Large intestine (tissue), 3 donors: ENCODE data around the gene CAMK2G. TPM values are rescaled to one million over a fixed set of nuclear protein-coding genes. Genes with fewer than 3 reads are reported as not detected.

Source experiments
- DNase-seq, 2 donors: peaks; one replicate each; pipeline versions ENCODE4 v3.0.0 to v3.0.0-alpha.2; 2013
- H3K27ac ChIP-seq: one replicate; pipeline ENCODE4 v1.5.1; 2013; ENCODE audit warnings: low read length
- H3K27me3 ChIP-seq: 2 replicates; pipeline ENCODE4 v1.6.1; 2013; ENCODE audit warnings: low read length; ENCODE audit not compliant: control insufficient read depth, insufficient read depth
- H3K36me3 ChIP-seq: 2 replicates; pipeline ENCODE4 v1.6.1; 2013; ENCODE audit warnings: low read length; ENCODE audit not compliant: control insufficient read depth, insufficient read depth
- H3K4me1 ChIP-seq: one replicate; pipeline ENCODE4 v1.6.1; 2013; ENCODE audit warnings: low read length; ENCODE audit not compliant: control insufficient read depth, insufficient read depth
- H3K4me3 ChIP-seq: one replicate; pipeline ENCODE4 v1.5.1; 2013; ENCODE audit warnings: low read length
- H3K9me3 ChIP-seq: one replicate; pipeline ENCODE4 v1.6.1; 2013; ENCODE audit warnings: mild to moderate bottlenecking, low read depth, low read length, moderate library complexity; ENCODE audit not compliant: control insufficient read depth
- WGBS: methylation state at CpG from one replicate; pipeline ENCODE4 v1.1.5; 2013; ENCODE audit warnings: low lambda C conversion rate; ENCODE audit not compliant: insufficient coverage; 5-methylcytosine and 5-hydroxymethylcytosine counted together
- polyA plus RNA-seq: library from polyadenylated mRNA; unstranded; fragments of 120-200 nt; gene quantifications from one replicate; pipeline ENCODE4 v1.2.1, GENCODE V29; 2013

CAMK2G gene
- polyA plus RNA-seq, 1 donor, result 44.6 TPM

GRCh38 chr10:73872190-73872710 is 2.1 kb downstream of the CAMK2G start:
- Histone ChIP-seq H3K4me1 (peaks cover 36% of the 10 kb centered on the region), H3K4me3 (no peak overlapping the region), H3K27ac (peak overlapping the region; percentile 54), H3K27me3 (no peaks in the 10 kb centered on the region), H3K9me3 (no peaks in the 10 kb centered on the region), H3K36me3 (peaks cover 43% of the 10 kb centered on the region)
- no CpG with 5 or more reads among the region's 5 CpGs for WGBS
- no peak for DNase-seq

DNA sequence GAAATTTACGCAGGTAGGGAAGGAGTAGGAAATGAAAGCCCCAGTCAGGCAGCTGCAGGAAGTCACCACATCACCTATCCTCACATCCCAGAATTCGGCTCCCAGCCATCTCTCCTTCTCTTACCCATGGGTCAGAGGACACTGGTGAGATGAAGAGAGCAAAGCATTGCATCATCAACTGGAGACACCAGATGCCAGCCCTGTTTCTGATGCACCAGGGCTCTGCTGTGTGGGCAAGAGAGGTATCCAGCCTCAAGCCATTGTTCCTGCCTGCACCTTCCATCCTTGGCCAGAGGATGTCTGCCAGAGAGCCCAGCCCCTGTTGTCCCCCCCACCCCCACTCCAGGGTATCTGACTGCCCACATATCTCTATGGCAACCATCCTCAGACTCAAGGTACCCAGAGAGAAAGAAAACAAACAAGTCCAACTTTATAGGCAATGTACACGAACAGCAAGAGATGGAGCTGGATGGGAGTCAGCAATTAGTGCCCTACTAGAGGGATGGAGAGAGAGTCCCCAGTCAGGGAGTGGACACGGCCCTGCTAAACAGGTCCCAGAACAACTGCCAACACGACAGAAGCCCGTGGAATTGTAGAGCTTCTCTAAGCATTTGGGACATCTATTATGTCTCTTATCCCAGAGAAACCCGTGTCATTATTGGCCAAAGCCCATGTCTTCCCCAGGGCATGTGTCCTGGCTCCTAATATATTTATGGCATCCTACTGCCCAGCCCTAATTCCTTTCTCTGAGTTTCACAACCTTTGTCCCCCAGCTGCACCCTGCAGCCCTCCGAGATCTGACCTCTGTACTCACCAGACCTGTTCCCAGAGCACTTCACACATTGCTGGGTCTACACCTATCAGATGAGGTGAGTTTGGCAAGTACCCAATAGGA is 2.8 kb downstream of the CAMK2G start:
- Histone ChIP-seq H3K27me3 (no peaks in the 10 kb centered on the region), H3K4me3 (no peak overlapping the region), H3K4me1 (peaks cover 36% of the 10 kb centered on the region), H3K9me3 (no peaks in the 10 kb centered on the region), H3K36me3 (peaks cover 51% of the 10 kb centered on the region), H3K27ac (peak overlapping the region; percentile 70)
- DNase-seq, result peak; percentile 87 to 95
- WGBS, result no CpG with 5 or more reads among the region's 8 CpGs

GRCh38 chr10:73868655-73869195 is 5.6 kb downstream of the CAMK2G start:
- DNase-seq, result no peak
- Histone ChIP-seq H3K27me3 (no peaks in the 10 kb centered on the region), H3K36me3 (peaks cover 70% of the 10 kb centered on the region), H3K4me1 (peaks cover 32% of the 10 kb centered on the region), H3K9me3 (no peaks in the 10 kb centered on the region), H3K4me3 (no peak overlapping the region), H3K27ac (no peak overlapping the region)
- WGBS, result no CpG with 5 or more reads among the region's 5 CpGs

DNA sequence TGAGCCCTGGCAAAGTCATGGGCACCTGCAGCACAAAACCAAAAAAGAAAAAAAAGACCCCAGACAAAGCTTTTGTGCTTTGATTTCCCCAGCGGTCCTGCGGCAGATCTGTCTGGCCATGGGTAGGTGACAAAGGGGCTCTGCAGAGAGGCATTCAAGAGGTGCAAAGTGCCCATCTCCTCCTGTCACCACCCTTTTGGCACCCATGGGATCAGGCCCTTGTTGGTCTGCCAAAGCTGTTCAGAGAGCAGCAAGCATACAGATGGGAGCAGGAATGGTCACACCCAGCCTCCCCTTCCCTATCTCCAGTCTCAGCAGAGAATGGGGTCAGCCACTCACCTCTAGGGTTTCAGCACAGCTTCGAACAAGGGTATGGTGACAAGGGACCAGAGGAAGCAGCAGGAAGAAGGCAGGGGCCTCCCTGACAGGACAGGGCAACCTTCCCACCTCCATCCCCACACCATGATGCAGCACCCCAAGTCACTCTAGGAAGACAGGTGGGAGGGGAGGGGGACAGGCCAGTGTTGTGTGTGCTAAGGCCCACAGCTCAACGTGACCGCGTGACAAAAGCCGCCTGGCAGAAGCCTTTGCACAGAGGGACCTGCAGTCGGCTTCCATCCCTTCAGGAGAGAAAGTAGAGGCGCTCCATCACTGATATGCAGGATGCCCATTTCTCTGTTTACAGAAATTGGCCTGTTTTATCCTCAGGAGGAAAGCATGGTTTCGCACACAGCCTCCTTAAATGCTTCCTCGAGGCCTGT is 6.3 kb downstream of the CAMK2G start:
- WGBS, result no CpG with 5 or more reads among the region's 11 CpGs
- Histone ChIP-seq H3K4me1 (peaks cover 29% of the 10 kb centered on the region), H3K4me3 (no peak overlapping the region), H3K27me3 (no peaks in the 10 kb centered on the region), H3K9me3 (no peaks in the 10 kb centered on the region), H3K27ac (no peak overlapping the region), H3K36me3 (peaks cover 76% of the 10 kb centered on the region)
- no peak for DNase-seq

DNA sequence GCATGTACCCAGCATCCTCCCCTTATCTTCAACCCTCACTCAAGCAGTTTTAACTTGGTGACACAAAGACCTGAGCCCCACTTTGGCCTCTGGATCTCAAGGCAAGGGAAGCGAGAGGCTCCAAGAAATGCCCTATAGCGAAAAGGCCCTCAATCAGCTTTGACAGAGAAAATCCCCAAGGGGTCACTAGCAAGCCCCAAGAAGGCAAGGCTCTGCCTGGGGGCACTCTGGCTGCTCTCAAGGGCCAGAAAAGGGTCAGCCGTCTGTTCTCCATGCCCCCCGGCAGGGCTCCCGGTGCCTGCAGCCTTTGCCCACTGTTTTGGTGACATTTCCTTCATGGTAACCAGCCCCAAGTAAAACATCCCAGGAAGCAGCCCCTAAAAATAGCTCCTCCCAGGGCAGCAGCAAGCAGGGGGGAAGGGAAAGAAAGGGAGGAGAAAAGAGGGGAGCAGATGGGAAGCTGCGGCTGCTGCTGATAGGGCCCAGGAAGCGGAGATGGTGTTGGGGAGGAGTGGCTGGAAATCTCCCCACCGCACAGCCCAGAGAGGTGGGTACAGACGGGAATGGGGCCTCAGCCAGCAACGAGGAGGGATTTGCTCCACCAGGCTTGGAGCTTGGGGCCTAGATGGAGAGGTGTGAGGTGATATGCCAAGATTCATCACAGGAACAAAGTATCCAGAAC is 7.1 kb downstream of the CAMK2G start:
- DNase-seq, result no peak
- Histone ChIP-seq H3K27ac (no peak overlapping the region), H3K4me3 (no peak overlapping the region), H3K9me3 (no peaks in the 10 kb centered on the region), H3K36me3 (peaks cover 82% of the 10 kb centered on the region), H3K4me1 (peaks cover 21% of the 10 kb centered on the region), H3K27me3 (no peaks in the 10 kb centered on the region)
- no CpG with 5 or more reads among the region's 10 CpGs for WGBS

GRCh38 chr10:73866621-73867020 is 7.7 kb downstream of the CAMK2G start:
- no peaks in the 10 kb centered on the region for H3K9me3 ChIP-seq
- H3K27me3 ChIP-seq, result no peaks in the 10 kb centered on the region
- H3K4me3 ChIP-seq, result no peak overlapping the region
- H3K36me3 ChIP-seq, result peaks cover 86% of the 10 kb centered on the region
- no peak for DNase-seq
- peaks cover 15% of the 10 kb centered on the region for H3K4me1 ChIP-seq
- WGBS, result no CpG with 5 or more reads among the region's 7 CpGs
- H3K27ac ChIP-seq, result no peak overlapping the region

DNA sequence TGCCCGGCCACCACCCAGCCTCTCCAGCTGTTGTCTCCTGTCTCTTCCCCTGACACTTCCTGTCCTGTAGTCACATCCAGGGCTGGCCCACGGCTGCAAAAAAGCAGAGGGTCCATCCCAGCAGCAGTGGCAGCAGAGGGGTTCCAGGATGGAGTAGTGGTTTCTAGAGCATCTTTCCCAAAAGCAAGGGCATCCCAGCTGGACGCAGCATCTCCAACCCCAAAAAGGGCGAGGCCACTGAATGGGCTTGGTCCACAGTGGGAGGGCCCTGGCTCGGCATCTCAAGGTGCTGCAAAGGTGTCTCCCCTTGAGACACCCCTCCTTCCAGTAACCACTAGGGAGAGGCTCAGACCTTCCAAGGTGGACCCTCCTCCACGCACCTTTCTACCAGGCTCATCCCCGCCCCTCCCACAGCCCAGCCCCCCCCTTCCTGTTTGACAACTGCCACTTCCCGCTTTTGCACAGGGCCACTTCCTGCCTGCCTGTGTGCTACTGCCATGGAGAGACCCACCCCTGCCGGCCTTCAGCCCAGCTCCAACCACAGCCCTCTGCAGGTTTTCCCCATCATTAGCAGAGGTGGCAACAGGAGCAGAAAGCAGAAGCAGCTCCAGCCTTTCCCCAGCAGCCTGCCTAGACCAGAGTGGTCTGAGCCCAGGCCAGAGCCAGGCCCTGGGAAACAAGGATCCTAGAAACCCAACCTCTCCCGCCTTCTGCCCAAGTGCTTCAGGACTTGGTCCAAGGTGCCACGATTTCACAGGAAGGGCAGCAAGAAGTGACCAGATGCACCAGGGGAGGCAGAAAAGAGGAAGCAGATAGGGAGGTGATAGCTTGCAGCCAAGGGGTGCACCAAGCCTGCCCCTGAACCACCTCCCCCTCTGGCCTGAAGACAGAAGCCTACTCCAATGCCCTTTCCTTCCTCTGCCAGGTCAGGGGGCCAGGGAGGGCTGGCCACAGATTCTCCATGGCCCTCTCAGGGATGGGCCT is 8.6 kb downstream of the CAMK2G start:
- Histone ChIP-seq H3K9me3 (no peaks in the 10 kb centered on the region), H3K27me3 (no peaks in the 10 kb centered on the region), H3K4me3 (no peak overlapping the region), H3K27ac (no peak overlapping the region), H3K4me1 (peaks cover 6% of the 10 kb centered on the region), H3K36me3 (peaks cover 82% of the 10 kb centered on the region)
- no CpG with 5 or more reads among the region's 11 CpGs for WGBS
- no peak for DNase-seq

DNA sequence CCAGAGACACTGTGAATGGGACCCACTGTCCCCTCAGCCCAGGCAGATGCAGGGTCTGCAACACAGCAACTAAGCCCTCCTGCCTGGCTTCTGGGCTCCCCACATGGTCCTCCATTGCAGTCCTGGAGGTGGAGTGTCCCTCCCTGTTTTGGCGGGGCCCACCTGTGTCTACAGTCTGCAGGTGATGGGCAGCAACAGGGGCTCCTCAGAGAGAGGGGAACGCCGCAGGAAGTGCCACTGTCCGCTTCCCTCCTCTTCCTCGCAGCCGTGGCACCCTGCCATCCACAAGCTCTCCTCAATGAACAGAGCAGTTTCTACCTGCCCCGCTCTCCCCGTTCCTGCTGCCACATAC is 9.3 kb downstream of the CAMK2G start:
- H3K4me1 ChIP-seq, result no peaks in the 10 kb centered on the region

DNA sequence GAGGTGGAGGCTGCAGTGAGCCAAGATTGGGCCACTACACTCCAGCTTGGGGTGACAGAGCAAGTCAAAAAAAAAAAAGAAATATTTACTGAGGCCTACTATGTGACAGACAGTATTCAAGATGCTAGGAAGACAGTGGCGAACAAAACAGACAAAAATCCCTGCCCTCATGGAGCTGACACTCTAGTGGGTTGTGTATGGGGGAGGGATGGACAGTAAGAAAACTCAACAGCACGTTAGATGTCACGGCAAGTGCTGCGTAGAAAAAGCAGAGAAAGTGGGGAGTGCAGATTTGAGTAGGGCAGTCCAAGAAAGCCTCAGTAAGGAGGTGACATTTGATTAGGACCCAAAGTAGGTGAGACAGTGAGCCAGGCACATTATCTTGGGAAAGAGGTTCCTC is 10.1 kb downstream of the CAMK2G start:
- Histone ChIP-seq H3K36me3 (peaks cover 82% of the 10 kb centered on the region), H3K4me3 (no peak overlapping the region), H3K4me1 (no peaks in the 10 kb centered on the region), H3K27me3 (no peaks in the 10 kb centered on the region), H3K27ac (no peak overlapping the region), H3K9me3 (no peaks in the 10 kb centered on the region)
- no peak for DNase-seq
- no CpG with 5 or more reads among the region's 4 CpGs for WGBS

More for the DNA sequence above, 9.3 kb downstream of the CAMK2G start:
- Histone ChIP-seq H3K36me3 (peaks cover 82% of the 10 kb centered on the region), H3K27ac (no peak overlapping the region), H3K27me3 (no peaks in the 10 kb centered on the region), H3K9me3 (no peaks in the 10 kb centered on the region), H3K4me3 (no peak overlapping the region)
- no peak for DNase-seq
- no CpG with 5 or more reads among the region's 8 CpGs for WGBS
